Lower lobe of right lung (tissue), 2 donors: ENCODE data around the gene BMPR1B. TPM values are rescaled to one million over a fixed set of nuclear protein-coding genes. Genes with fewer than 3 reads are reported as not detected.

Experiments used
- ATAC-seq, 2 donors: fragments of 200-7000 bp; cut with Tn5 transposase; one replicate each; pipeline ENCODE4 v1.9.1; 2020 to 2022; ENCODE audit warnings: mild to moderate bottlenecking in 2 of 2, moderate library complexity in 2 of 2
- DNase-seq: peaks from one replicate; pipeline ENCODE4 v3.0.0-alpha.2; 2020
- H3K27ac ChIP-seq: fragments of 200-600 bp; one replicate; pipeline ENCODE4 v1.8.0; 2022
- H3K27me3 ChIP-seq: fragments of 200-600 bp; one replicate; pipeline ENCODE4 v1.8.0; 2022; ENCODE audit warnings: low read depth
- H3K36me3 ChIP-seq: fragments of 200-600 bp; one replicate; pipeline ENCODE4 v1.8.0; 2022; ENCODE audit warnings: mild to moderate bottlenecking
- H3K4me1 ChIP-seq: fragments of 200-600 bp; one replicate; pipeline ENCODE4 v1.8.0; 2022
- H3K4me3 ChIP-seq: fragments of 200-600 bp; one replicate; pipeline ENCODE4 v1.8.0; 2022; ENCODE audit warnings: mild to moderate bottlenecking
- H3K9me3 ChIP-seq: fragments of 200-600 bp; one replicate; pipeline ENCODE4 v1.8.0; 2022
- CTCF ChIP-seq: fragments of 200-600 bp; IDR thresholded peaks from one replicate; pipeline ENCODE4 v1.8.0; 2022; ENCODE audit warnings: antibody characterized with exemption, mild to moderate bottlenecking
- intact Hi-C: fragments of 100-400 bp; cut with DNase I; formaldehyde crosslinking; loops from one replicate; pipeline ENCODE4 v1.11.0; 2022
- total RNA-seq: library from RNA; stranded (reverse); fragmentation: NEBNext Ultra II Directional; extraction: Animal tissue kit (Norgen Biotek cat#: 25700); gene quantifications from one replicate; pipeline ENCODE4 v1.2.1, GENCODE V29; 2021
- donor health status: DM: no; HTN: yes; CAD: no; lungs with severe emphysema.

BMPR1B gene
- total RNA-seq, 1 donor from 2014 or later = 6.0 TPM

GRCh38 chr4:95142932-95143331, 385.2 kb downstream of the BMPR1B start:
- intact Hi-C loops = no loop called here
- ATAC-seq = no peak
- H3K36me3 ChIP-seq = no peaks in the 10 kb centered on the region
- no peak for TF ChIP-seq CTCF
- H3K27ac ChIP-seq = no peak overlapping the region
- H3K27me3 ChIP-seq = no peaks in the 10 kb centered on the region
- H3K9me3 ChIP-seq = no peaks in the 10 kb centered on the region
- no peaks in the 10 kb centered on the region for H3K4me1 ChIP-seq
- no peak overlapping the region for H3K4me3 ChIP-seq
- no peak for DNase-seq

DNA sequence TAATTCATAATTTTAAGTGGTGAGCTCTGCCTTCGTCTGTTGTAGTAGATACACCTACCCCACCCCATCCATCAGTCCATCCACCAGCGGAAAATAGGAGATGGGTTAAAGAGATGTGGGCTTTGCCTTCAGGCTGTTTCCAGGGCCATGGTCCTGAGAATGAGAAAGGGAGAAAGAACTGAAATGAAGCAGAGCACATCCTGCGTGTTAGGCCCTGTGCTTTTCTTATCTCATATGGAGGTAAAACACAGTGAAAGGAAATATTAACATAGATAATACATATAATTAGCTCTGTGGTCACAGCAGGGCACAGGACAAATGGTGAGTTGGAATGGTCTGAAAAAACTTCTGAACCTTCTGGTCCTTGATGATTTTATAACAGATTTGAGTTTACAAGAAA, 393.5 kb downstream of the BMPR1B start:
- Histone ChIP-seq H3K36me3 (no peaks in the 10 kb centered on the region), H3K4me3 (no peak overlapping the region), H3K27ac (no peak overlapping the region), H3K9me3 (no peaks in the 10 kb centered on the region), H3K27me3 (no peaks in the 10 kb centered on the region), H3K4me1 (no peaks in the 10 kb centered on the region)
- ATAC-seq = no peak
- intact Hi-C loops = no loop called here
- DNase-seq = no peak
- TF ChIP-seq CTCF = no peak

GRCh38 chr4:95153182-95153581, 395.4 kb downstream of the BMPR1B start:
- no peak for DNase-seq
- H3K27me3 ChIP-seq = no peaks in the 10 kb centered on the region
- ATAC-seq = peak; percentile 61 to 67

DNA sequence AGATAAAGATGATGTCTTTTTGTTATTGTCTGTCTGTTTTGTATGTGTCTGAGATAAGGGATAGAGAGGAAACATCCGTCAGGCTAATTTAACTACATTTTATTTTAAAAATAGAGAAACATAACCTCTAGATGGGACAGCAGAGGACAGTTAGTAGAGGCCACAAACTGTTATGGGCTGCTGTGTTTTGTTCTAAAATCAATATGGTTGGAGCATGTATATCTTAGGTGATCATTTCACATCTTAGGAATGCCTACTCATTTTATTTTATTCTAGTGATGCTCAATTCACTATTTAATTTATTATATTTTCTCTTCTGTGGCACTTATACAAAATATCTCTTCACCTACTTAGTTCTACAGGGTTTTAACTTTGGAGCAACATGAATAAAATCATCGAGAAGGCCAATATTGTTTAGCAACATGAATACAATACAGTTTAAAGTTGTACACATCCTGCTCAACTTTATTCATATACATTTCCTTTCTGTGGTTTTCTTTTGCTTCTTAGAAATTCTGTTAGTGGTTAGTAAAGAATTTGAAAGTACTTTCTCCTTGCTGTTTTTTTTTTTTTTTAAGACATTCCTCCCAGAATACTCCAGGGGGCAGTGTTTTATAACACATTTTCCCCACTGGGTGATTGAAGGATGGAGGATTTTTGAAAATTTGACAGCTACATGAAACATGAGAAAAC, 398.1 kb downstream of the BMPR1B start:
- Histone ChIP-seq H3K27me3 (no peaks in the 10 kb centered on the region), H3K4me3 (no peak overlapping the region), H3K9me3 (no peaks in the 10 kb centered on the region), H3K36me3 (no peaks in the 10 kb centered on the region), H3K4me1 (no peaks in the 10 kb centered on the region), H3K27ac (no peak overlapping the region)
- intact Hi-C loops = no loop called here
- ATAC-seq = no peak
- DNase-seq = no peak
- TF ChIP-seq CTCF = peak; percentile 60

More at GRCh38 chr4:95153182-95153581, 395.4 kb downstream of the BMPR1B start:
- Histone ChIP-seq H3K4me3 (no peak overlapping the region), H3K36me3 (no peaks in the 10 kb centered on the region), H3K27ac (no peak overlapping the region), H3K4me1 (no peaks in the 10 kb centered on the region), H3K9me3 (no peaks in the 10 kb centered on the region)
- no peak for TF ChIP-seq CTCF
- intact Hi-C loops = no loop called here

- intact Hi-C loops = no loop called here
- Histone ChIP-seq H3K27ac (no peak overlapping the region), H3K36me3 (no peaks in the 10 kb centered on the region), H3K4me1 (no peaks in the 10 kb centered on the region), H3K4me3 (no peak overlapping the region), H3K9me3 (no peaks in the 10 kb centered on the region), H3K27me3 (no peaks in the 10 kb centered on the region)
- no peak for DNase-seq
- no peak for ATAC-seq
- no peak for TF ChIP-seq CTCF
These were observed 398.7 kb downstream of the BMPR1B start for GRCh38 chr4:95156452-95156765.

DNA sequence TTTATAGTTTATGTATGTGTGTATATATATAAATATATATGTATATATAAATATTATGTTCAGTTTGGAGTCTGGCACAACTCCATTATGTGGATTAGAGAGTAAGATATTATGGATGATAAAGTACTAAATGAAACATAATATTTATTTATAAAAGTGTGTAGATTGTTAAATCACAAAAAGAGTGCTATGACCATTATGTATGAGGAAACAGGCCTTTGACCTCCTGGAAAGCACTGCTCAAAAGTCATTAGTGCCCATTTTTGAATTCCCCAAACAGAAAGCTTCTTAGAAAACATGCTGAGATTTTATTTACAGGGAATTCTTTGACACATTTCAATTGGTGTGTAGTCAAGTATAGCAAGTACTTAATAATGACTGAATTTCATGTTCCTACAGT, 399.8 kb downstream of the BMPR1B start:
- DNase-seq = no peak
- H3K9me3 ChIP-seq = no peaks in the 10 kb centered on the region
- H3K27me3 ChIP-seq = no peaks in the 10 kb centered on the region
- no peak overlapping the region for H3K4me3 ChIP-seq
- H3K4me1 ChIP-seq = no peaks in the 10 kb centered on the region
- TF ChIP-seq CTCF = no peak
- H3K27ac ChIP-seq = no peak overlapping the region
- intact Hi-C loops = no loop called here
- H3K36me3 ChIP-seq = no peaks in the 10 kb centered on the region
- ATAC-seq = no peak
